ENCODE measurements around the gene COLEC12.

The COLEC12 gene

GRCh38 chr18:505483-506122 is 5.1 kb upstream of the COLEC12 start:
- DNase-seq = no peak

- no peak for DNase-seq
These were observed 859 bp upstream of the COLEC12 start for GRCh38 chr18:501406-501714.

- DNase-seq = peak; percentile 74
These were observed 497 bp downstream of the COLEC12 start for GRCh38 chr18:499776-500631.

- peak; percentile 67 for DNase-seq
These were observed 1.3 kb downstream of the COLEC12 start for GRCh38 chr18:498931-499775.

- no peak for DNase-seq
These were observed 2.8 kb downstream of the COLEC12 start for GRCh38 chr18:497688-498087.

DNA sequence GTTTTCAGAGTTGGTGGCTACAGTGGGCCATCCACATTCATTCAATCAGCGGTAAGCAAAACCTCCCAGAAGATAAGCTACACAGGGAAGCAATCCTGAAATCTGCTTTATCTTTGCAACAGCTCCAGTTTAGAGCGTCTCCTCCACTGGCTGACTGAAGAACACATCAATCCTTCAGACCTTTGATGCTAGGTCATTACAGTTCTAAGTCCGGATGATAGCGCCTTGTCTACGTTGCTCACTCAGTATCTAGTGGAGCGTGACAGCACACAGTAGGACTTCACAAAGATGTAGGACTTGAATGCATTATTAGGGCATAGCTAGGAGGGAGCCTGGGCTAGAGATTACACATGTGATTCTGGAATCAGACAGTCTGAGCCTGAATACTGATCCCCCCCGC is 5.0 kb downstream of the COLEC12 start:
- DNase-seq = no peak

DNA sequence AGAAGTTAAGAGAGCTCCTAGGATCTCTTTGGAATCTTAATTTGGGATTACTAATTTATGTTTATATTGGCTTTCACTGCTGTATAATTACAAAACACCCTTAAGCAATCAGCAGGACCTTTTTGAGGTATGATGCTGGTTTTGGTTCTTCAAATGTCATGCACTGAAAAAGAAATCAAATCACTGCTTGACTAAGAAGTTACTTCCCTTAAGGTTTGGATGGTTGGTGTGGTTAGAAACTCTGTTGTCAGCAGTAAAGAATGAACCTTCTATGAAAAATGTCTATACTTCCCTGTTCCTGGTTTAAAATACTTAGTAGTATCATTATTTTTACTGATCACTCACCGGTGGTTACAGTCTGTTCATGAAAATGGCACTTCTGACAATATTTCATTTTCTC is 5.5 kb downstream of the COLEC12 start:
- DNase-seq = no peak

GRCh38 chr18:493986-494983 is 6.2 kb downstream of the COLEC12 start:
- no peak for DNase-seq

GRCh38 chr18:492451-492850 is 8.1 kb downstream of the COLEC12 start:
- DNase-seq = no peak

- no peak for DNase-seq
These were observed 9.9 kb downstream of the COLEC12 start for GRCh38 chr18:490624-491023.

DNA sequence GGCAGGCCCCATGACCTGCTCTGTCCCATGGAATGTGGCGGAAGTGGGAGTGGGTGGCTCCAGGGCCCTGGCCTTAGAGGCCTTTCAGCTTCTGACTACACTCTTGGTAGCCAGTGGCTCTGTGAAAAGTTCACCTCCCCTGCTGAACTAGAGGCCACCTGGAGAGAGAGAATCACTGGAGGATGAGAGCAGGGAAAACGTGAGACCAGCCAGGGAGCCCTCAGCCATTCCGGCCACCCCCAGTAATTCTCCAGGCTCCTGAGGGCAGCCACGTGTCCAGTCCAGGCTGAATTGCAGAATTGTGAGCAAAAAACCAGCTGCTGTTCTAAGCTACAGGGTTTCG is 10.5 kb downstream of the COLEC12 start:
- no peak for DNase-seq

GRCh38 chr18:489244-490023 is 11.1 kb downstream of the COLEC12 start:
- no peak for DNase-seq

GRCh38 chr18:486929-487740 is 13.4 kb downstream of the COLEC12 start:
- no peak for DNase-seq

GRCh38 chr18:484749-485464 is 15.6 kb downstream of the COLEC12 start:
- DNase-seq = no peak

DNA sequence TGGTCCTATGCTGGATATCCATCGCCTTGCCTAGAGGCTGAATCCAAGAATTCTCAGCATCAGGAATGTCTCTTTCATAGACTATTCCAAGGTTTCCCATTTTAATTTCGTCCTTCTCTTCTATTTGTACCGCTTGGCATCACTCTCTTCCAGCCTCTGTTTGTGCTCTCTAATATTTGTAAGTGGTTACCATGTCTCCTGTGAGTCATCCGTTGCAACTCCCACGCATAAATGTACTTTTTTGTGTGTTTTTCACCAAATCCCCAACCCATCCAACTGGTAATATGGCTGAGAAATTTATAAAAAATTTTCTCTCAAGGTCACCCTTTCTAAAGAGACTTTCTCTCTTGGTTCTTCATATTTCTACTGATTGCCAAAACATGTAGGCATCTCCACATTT is 21.8 kb downstream of the COLEC12 start:
- no peak for DNase-seq

DNA sequence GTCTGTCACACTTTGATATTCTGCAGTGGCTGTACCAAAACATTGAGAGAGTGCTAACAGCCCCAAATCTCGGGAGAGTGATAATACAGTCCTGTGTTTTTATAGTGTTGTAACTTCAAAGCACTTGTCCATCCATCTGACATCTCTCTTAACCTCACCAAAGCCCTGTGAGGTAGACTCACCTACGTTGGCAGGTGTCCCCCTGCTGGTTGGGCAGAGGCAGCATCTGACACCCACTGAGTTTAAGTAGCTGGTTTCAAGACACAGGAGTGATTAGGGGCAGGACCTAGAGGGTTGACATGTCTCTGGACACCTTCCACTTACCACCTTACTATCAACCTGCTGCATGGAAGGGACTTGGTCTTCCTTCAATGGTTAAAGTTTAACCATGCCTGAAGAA is 22.9 kb downstream of the COLEC12 start:
- peak; percentile 24 for DNase-seq

- no peak for DNase-seq
These were observed 24.2 kb downstream of the COLEC12 start for GRCh38 chr18:476251-476664.

DNA sequence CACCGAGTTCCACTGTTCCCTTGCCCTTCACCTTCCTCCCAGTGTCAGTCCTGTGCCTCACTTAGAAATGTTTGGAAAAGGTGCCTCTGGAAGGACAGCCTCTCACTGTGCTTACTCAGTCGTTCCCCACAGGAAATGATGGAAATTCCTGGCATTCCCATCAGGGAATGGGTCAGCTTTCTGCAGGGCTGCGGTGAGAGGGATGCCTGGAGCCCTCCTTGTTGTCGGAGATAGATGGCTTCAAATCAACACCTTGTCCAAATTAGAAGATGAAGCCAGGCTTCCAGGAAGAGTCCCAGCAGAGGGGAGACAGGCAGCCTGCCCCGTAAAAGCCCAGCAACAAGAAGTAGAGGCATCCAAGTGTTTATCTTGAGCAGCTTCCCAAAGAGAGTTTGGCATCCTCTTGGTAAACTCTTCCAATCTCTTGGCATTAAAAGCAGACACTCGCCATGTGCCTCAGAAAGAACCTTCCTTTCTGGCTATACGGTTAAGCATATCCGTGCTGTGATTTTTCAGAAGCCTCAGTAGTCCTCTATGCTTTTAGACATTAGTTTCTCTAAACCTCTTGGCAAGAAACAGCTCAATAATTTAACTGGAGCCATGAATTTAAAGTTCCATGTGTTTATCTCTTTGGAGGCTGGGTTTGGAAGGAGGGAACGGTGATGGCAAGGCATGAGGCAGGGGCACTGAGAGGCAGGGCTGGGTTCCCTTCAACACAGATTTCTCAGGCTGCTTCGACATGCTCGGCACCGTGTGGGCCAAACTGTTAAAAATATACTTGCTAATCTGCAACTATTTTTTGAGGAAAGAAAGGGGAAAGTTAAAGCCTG is 25.1 kb downstream of the COLEC12 start:
- no peak for DNase-seq

- no peak for DNase-seq
These were observed 26.1 kb downstream of the COLEC12 start for GRCh38 chr18:474416-474815.
